ELF-1 (cell line): ENCODE data around the gene LYRM2.
"Not testable (repeated sequence)": the region's sequence is repeated elsewhere in the genome, so short reads cannot be mapped to it uniquely, and the experiment has no call there.

Experiments used
- DNase-seq: peaks from one replicate; pipeline ENCODE4 v3.0.0-alpha.2; 2016; ENCODE audit warnings: low read depth, low spot score

LYRM2 gene

GRCh38 chr6:89649682-89650081, 11.1 kb upstream of the LYRM2 start:
- no peak for DNase-seq

DNA sequence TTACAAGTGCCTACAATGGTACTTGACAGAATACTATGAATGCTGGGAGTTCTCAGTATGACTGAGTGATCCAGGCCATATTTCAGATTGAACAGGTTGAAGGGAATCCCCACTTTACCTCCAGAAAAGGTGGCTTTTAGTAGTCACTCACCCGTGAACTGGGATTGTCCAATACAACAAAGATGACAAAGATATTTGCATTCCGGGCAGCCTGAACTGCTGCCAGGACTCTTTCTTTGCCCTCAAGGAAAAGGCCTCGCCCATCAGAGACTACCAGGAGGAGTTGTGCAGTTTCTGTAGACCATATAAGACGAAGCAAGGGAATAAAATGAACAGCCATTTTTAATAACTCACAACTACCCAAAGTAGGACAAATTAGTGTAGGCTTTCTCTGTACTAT, 6.3 kb upstream of the LYRM2 start:
- DNase-seq = no peak

DNA sequence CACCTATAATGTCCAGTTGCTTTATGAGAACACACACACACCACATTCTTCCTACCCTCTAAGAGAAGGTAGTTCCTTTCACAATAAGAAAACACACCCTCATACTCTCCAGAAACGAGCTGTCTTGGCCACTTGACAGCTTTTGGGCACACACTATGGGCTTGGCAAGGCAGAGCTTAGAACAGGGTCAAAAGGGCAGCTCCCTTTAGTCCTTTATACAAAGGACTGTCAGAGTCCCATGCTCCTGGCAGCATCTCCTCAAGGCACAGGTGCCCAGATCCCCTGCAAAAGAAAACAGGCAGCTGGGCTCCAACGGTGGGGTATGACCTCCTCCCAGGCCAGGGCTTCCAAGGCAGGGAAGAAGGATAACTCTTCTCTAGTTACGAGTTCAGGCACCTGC, 4.9 kb upstream of the LYRM2 start:
- no peak for DNase-seq

- DNase-seq = no peak
Observed at GRCh38 chr6:89642956-89643355, 4.4 kb upstream of the LYRM2 start.

DNA sequence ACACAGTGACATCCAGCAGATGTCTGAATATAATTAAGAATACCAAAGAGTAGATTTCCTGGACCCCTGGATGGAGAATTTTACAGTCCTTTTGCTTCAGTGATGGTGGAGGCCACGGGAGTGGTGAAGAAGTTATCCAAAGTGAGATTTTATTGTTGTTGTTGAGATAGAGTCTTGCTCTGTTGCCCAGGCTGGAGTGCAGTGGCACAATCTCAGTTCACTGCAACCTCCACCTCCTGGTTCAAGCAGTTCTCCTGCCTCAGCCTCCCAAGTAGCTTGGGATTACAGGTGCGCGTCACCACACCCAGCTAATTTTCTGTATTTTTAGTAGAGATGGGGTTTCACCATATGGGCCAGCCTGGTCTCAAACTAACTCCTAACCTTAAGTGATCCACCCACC, 3.0 kb upstream of the LYRM2 start:
- DNase-seq = not testable (repeated sequence)

DNA sequence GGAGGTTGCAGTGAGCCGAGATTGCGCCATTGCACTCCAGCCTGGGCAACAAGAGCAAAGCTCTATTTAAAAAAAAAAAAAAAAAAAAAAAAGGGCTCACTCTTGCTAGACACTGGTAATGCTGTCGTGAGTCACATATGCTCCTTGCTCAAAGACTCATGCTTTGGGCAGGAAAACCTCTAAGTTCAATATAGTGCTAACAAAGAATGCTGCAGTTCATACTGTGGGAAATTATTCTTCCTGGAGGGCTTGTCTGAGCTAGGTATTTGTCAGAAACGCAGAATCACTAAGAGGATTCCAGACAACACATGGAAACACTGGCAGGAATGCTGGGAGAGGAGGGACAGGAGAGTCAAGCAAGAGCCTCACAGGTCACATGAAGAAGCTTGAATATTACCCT, 2.3 kb upstream of the LYRM2 start:
- DNase-seq = no peak

DNA sequence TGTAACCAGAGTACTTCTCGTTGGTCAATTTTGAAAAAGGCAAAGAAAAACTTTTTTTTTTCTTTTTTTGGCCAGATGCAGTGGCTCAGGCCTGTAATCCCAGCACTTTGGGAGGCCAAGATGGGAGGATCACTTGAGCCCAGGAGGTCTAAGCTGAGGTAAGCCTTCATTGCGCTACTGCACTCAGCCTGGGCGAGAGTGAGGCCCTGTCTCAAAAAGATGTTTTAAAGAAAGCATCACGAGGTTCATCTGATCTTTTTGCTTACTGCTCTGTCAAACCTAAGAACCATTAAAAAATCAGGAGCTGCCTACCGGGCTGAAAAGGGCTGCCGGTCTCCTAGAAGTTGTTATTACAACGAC, 607 bp downstream of the LYRM2 start:
- no peak for DNase-seq

- DNase-seq = not testable (repeated sequence)
Observed at GRCh38 chr6:89636412-89636811, 2.1 kb downstream of the LYRM2 start.

GRCh38 chr6:89630488-89630887, 8.1 kb downstream of the LYRM2 start:
- no peak for DNase-seq

DNA sequence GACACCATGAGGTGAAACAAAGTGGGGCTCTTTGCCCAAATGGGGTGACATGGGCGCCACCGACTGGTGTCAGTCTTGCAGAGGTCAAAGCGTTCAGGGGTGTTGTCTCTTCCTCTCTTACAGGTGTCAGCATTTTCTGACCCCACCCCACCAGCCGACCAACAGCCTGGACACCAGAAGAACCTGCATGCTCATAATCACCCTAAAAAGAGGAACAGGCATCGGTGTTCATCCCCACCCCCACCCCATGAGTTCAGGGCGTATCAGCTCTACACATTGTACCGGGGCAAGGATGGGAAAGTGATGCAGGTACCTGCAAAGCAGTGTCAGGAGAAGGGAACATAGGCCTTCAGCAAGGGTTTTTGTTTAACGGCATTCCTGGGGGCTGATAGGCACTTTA, 14.8 kb downstream of the LYRM2 start:
- DNase-seq = no peak

DNA sequence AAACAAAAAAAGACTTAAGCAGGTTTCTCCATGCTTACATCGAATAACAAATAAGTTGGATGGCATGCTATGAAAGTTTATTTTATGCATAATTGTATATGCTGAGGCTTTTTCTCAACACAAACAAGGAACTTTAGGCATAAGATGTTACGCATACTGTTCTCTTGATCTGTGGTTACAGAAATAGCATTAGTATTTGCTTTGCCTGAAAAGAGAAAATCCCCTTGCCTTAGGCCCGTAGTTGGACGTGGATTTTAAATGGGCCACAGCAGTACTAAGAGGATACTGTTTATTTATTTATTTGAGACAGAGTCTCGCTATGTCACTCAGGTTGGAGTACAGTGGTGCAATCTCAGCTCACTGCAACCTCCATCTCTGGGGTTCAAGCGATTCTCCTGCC, 19.0 kb downstream of the LYRM2 start:
- DNase-seq = no peak

GRCh38 chr6:89618026-89618425, 20.5 kb downstream of the LYRM2 start:
- DNase-seq = no peak

DNA sequence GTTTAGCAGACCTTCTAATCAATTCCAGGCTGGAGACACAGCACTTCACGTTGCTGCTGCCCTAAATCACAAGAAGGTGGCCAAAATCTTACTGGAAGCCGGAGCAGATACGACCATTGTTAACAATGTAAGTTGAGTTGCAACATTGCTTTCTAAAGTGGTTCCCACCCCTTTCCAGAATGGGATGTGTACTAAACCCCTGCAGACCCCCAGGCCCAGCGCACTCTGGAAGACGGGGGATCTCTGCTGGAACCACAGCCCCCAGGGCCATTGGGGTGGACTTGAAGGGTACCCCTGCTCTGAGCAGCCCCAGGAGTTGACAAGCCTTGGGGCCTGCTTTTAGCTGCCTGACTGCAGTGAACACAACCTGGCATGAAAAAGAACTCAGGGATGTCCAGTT, 22.0 kb downstream of the LYRM2 start:
- DNase-seq = no peak

DNA sequence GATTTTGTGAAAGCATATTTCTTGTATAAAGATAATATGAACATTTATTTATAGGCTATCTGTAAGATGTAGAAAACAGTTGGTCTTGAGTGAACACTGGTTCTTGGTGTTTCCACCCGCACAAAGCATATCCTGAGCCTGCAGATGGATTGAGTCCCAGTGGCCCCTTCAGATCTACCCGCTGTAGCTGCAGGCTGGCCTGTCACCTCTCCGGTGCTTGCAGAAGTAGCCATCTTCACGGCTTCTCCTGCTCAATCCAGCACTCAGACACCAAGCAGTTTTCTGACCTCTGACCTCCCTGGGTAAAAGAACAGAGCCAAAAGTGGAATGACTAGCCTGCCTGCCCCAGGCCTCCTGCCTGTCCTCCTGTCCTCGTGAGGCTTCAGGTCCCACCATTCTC, 22.7 kb downstream of the LYRM2 start:
- peak; percentile 39 for DNase-seq

GRCh38 chr6:89613790-89614189, 24.8 kb downstream of the LYRM2 start:
- DNase-seq = no peak

DNA sequence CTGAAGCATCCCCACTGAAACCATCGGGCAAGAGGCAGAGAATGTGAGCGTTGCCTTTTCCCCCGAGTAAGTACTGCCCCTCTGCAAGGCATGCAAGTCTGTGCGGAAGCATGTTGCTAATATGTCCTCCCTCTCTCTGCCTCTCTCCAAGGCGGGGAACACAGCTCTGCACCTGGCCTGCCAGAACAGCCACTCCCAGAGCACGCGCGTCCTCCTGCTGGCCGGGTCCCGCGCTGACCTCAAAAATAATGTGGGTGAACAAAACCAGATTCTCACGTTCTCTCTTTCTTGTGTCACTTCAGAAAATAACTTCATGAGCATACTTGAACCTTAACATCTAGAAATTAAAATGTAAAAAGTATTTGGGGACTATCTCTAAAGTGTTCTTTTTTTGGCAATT, 26.4 kb downstream of the LYRM2 start:
- DNase-seq = peak; percentile 25

GRCh38 chr6:89611666-89612065, 26.9 kb downstream of the LYRM2 start:
- no peak for DNase-seq

GRCh38 chr6:89610149-89610642, 28.4 kb downstream of the LYRM2 start:
- peak; percentile 75 for DNase-seq

DNA sequence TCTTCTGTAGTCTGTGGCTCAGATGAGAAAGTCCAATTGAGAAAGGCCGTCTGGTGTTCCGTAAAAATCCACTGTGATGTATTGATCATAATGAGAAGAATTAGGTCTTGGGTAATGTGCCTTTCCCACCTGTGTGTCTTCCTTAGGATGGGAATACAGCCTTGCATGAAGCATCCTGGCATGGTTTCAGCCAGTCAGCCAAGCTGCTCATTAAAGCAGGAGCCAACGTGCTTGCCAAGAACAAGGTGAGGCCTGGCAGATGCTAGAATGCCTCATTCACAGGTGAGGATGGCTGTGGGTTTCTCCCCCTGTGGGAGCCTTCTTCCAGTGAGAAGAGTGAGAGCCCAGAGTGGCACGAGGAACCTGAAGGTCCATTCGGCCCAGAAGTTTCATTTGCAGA, 32.7 kb downstream of the LYRM2 start:
- DNase-seq = no peak

GRCh38 chr6:89604653-89605052, 33.9 kb downstream of the LYRM2 start:
- DNase-seq = no peak

GRCh38 chr6:89602166-89602565, 36.4 kb downstream of the LYRM2 start:
- DNase-seq = no peak

DNA sequence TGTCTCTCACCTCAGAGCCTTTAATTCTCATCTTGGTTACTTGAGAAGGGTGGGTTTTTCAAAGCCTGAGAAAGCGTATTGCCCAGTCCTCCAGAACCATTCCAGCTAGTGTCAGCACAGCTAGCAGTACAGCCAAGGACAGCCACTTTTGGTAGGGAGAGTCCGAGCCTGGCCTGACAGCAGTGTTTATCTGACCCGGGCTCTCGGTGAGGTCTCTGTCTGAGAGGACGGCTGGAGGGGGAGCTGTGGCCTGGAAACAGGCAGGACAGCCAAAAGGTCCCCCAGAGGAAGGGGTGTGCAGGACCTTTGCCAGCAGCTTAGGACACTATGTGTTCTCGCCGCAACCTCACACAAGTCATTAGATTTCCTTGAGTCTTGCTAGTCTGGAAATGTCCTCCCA, 38.8 kb downstream of the LYRM2 start:
- no peak for DNase-seq

- no peak for DNase-seq
Observed at GRCh38 chr6:89597988-89598387, 40.6 kb downstream of the LYRM2 start.

DNA sequence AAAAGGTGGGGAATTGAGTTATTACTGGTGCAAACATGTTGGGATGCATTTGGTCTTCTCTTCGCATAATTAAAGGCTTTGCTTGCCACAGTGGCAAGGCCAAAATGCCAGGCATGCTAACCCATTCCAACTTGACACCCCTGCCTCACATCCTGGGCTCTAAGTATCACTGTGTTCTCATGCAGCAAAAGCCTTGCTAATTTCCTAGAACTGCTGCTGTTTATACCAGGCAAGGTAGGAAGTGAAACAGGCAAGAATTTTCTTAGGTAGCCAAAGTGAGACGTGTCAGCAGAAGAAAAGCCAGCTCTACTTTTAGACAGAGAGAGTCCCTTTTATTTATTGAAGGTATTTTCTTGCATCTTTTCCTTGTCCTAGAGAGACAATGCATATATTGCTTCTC, 41.2 kb downstream of the LYRM2 start:
- DNase-seq = no peak

DNA sequence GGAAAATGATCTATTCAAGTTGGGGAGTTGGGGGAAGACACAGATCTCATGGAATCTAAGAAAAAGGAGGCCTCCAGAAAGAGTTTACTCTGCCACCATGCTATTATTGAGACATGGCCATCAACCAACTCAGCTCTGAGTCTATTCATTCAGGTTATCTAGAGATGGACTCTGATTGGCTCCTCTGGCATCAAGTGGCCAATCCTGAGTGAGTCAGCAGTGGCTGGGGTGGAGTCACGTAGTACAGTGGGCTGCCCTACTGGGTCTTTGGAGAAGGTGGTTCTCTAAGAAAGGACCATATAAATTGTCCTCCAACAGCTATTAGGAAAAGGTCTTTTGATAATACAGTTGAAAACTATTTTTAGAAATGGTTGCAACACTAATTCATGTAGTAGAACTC, 42.1 kb downstream of the LYRM2 start:
- no peak for DNase-seq
